ENCODE data around the gene CHCHD4. TPM values are rescaled to one million over a fixed set of nuclear protein-coding genes. Genes with fewer than 3 reads are reported as not detected.
A peak's percentile ranks its signal among the peaks of the same experiment; 100 is the strongest.

Gene CHCHD4
- total RNA-seq, 1 experiment from 2014 or later = 27.5 TPM

DNA sequence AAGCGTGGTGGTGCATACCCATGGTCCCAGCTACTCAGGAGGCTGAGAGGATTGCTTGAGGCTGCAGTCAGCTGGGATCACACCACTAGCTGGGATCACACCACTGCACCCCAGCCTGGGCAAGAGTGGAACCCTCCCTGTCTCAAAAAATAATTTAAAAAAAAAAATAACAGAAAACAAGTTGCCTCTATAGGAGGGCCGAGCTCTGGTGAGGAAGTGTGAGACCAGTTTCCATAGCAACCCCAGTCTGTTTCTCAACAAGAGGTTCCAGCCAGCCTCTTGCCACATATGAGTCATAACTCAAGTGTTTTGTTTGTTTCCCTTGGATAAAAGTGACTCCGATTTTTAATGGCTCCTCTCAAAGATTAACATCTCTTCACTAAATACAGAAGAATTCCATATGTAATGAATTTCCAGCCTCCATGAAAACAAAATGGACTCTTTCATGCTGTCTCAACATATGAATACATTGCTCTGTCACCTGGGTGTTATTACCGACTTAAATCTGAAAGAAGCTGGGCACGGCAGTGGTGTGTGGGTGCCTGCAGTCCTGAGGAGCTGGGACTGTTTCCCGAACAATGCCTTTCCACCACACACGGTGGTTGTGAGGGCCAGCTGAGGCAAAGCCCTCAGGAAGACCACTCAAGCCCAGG, 19.9 kb upstream of the CHCHD4 start (continued):
- TF ChIP-seq, protein P1, sequence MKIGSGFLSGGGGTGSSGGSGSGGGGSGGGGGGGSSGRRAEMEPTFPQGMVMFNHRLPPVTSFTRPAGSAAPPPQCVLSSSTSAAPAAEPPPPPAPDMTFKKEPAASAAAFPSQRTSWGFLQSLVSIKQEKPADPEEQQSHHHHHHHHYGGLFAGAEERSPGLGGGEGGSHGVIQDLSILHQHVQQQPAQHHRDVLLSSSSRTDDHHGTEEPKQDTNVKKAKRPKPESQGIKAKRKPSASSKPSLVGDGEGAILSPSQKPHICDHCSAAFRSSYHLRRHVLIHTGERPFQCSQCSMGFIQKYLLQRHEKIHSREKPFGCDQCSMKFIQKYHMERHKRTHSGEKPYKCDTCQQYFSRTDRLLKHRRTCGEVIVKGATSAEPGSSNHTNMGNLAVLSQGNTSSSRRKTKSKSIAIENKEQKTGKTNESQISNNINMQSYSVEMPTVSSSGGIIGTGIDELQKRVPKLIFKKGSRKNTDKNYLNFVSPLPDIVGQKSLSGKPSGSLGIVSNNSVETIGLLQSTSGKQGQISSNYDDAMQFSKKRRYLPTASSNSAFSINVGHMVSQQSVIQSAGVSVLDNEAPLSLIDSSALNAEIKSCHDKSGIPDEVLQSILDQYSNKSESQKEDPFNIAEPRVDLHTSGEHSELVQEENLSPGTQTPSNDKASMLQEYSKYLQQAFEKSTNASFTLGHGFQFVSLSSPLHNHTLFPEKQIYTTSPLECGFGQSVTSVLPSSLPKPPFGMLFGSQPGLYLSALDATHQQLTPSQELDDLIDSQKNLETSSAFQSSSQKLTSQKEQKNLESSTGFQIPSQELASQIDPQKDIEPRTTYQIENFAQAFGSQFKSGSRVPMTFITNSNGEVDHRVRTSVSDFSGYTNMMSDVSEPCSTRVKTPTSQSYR (CRISPR knock-in tag; IDR thresholded peaks at IDR 0.05) = no peak
- TF ChIP-seq, protein P2, sequence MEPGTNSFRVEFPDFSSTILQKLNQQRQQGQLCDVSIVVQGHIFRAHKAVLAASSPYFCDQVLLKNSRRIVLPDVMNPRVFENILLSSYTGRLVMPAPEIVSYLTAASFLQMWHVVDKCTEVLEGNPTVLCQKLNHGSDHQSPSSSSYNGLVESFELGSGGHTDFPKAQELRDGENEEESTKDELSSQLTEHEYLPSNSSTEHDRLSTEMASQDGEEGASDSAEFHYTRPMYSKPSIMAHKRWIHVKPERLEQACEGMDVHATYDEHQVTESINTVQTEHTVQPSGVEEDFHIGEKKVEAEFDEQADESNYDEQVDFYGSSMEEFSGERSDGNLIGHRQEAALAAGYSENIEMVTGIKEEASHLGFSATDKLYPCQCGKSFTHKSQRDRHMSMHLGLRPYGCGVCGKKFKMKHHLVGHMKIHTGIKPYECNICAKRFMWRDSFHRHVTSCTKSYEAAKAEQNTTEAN (CRISPR knock-in tag; IDR thresholded peaks at IDR 0.05) = no peak

DNA sequence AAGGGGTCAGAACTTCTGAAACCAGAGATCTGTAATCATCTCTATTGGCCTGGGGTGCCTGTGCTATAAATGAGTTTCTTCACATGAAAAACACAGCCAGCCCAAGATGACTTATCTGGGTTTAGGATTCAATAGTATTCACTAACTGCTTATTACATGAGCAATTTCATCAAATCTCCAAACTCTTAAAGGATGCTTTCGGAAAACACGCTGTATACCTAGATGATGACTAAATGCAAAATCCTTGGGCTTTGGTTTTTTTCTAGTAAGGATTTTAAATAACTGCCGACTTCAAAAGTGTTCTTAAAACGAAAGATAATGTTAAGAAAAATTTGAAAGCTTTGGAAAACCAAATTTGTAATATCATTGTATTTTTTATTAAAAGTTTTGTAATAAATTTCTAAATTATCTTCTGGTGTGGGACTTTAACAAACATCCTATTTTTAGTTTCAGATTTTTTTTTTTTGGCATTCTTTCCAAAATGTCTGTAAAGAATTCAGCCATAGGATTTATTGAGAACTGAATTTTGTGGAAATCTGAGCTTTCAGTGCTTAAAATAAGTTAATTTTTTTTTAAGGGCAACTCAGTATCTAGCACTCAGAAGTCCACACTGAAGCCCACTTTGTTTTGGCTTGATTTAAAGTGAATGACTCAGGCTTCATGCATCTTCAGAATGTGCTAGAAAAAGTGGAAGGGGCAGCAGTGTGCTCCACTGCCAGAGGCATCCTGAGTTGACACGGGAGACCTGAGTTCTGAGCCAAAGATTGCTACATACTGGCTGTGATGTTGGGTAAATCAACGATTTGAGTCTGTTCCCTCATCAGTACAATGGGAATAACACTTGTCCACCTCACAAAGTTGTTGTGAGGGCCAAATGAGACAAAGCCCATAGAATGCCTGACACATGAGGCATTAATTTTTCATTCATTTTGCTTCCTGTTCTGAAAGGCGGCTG, 18.9 kb upstream of the CHCHD4 start:
- peaks cover 22% of the 10 kb centered on the region for H3K36me3 Mint-ChIP-seq
- no peaks in the 10 kb centered on the region for H3K9me3 Mint-ChIP-seq
- no peak overlapping the region for H3K4me3 Mint-ChIP-seq
- TF ChIP-seq, protein P3, sequence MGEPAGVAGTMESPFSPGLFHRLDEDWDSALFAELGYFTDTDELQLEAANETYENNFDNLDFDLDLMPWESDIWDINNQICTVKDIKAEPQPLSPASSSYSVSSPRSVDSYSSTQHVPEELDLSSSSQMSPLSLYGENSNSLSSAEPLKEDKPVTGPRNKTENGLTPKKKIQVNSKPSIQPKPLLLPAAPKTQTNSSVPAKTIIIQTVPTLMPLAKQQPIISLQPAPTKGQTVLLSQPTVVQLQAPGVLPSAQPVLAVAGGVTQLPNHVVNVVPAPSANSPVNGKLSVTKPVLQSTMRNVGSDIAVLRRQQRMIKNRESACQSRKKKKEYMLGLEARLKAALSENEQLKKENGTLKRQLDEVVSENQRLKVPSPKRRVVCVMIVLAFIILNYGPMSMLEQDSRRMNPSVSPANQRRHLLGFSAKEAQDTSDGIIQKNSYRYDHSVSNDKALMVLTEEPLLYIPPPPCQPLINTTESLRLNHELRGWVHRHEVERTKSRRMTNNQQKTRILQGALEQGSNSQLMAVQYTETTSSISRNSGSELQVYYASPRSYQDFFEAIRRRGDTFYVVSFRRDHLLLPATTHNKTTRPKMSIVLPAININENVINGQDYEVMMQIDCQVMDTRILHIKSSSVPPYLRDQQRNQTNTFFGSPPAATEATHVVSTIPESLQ (CRISPR knock-in tag; IDR thresholded peaks at IDR 0.05) = no peak
- TF ChIP-seq, protein P4, sequence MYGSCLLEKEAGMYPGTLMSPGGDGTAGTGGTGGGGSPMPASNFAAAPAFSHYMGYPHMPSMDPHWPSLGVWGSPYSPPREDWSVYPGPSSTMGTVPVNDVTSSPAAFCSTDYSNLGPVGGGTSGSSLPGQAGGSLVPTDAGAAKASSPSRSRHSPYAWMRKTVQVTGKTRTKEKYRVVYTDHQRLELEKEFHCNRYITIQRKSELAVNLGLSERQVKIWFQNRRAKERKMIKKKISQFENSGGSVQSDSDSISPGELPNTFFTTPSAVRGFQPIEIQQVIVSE (CRISPR knock-in tag; IDR thresholded peaks at IDR 0.05; ENCODE audit: borderline replicate concordance) = 0 out of 2 replicates have a peak, but pooled peaks have one; percentile 18
- TF ChIP-seq ZNF423 (CRISPR knock-in tag; IDR thresholded peaks at IDR 0.05) = no peak
- TF ChIP-seq, protein P5, sequence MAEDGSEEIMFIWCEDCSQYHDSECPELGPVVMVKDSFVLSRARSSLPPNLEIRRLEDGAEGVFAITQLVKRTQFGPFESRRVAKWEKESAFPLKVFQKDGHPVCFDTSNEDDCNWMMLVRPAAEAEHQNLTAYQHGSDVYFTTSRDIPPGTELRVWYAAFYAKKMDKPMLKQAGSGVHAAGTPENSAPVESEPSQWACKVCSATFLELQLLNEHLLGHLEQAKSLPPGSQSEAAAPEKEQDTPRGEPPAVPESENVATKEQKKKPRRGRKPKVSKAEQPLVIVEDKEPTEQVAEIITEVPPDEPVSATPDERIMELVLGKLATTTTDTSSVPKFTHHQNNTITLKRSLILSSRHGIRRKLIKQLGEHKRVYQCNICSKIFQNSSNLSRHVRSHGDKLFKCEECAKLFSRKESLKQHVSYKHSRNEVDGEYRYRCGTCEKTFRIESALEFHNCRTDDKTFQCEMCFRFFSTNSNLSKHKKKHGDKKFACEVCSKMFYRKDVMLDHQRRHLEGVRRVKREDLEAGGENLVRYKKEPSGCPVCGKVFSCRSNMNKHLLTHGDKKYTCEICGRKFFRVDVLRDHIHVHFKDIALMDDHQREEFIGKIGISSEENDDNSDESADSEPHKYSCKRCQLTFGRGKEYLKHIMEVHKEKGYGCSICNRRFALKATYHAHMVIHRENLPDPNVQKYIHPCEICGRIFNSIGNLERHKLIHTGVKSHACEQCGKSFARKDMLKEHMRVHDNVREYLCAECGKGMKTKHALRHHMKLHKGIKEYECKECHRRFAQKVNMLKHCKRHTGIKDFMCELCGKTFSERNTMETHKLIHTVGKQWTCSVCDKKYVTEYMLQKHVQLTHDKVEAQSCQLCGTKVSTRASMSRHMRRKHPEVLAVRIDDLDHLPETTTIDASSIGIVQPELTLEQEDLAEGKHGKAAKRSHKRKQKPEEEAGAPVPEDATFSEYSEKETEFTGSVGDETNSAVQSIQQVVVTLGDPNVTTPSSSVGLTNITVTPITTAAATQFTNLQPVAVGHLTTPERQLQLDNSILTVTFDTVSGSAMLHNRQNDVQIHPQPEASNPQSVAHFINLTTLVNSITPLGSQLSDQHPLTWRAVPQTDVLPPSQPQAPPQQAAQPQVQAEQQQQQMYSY (CRISPR knock-in tag; IDR thresholded peaks at IDR 0.05) = no peak
- TF ChIP-seq GRHL2 (CRISPR knock-in tag; IDR thresholded peaks at IDR 0.05; ENCODE audit: insufficient replicate concordance, severe bottlenecking) = no peak
- TF ChIP-seq, protein P6, sequence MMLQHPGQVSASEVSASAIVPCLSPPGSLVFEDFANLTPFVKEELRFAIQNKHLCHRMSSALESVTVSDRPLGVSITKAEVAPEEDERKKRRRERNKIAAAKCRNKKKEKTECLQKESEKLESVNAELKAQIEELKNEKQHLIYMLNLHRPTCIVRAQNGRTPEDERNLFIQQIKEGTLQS (CRISPR knock-in tag; conservative IDR thresholded peaks at IDR 0.05) = no peak
- TF ChIP-seq, protein P7, sequence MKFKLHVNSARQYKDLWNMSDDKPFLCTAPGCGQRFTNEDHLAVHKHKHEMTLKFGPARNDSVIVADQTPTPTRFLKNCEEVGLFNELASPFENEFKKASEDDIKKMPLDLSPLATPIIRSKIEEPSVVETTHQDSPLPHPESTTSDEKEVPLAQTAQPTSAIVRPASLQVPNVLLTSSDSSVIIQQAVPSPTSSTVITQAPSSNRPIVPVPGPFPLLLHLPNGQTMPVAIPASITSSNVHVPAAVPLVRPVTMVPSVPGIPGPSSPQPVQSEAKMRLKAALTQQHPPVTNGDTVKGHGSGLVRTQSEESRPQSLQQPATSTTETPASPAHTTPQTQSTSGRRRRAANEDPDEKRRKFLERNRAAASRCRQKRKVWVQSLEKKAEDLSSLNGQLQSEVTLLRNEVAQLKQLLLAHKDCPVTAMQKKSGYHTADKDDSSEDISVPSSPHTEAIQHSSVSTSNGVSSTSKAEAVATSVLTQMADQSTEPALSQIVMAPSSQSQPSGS (CRISPR knock-in tag; IDR thresholded peaks at IDR 0.05; ENCODE audit: borderline replicate concordance, low read depth) = no peak
- ATAC-seq (no peak), DNase-seq (ENCODE audit: low spot score) (no peak)
- peaks cover 29% of the 10 kb centered on the region for H3K4me1 Mint-ChIP-seq
- ChIA-PET POLR2A (interaction anchor here (1.1 kb wide), 1 partner anchor 18 kb away, joined by 3 read pairs; no protein-coding TSS in a partner anchor), CTCF (interaction anchor here (1.0 to 4.9 kb wide), 4 partner anchors 60 to 247 kb away, joined by 3 to 24 read pairs (median 12); no protein-coding TSS in a partner anchor)
- H3K27ac Mint-ChIP-seq = no peak overlapping the region; the same call in 1 of the 2 replicates
- H3K27me3 Mint-ChIP-seq (ENCODE audit: low read depth) = no peaks in the 10 kb centered on the region
